ENCODE measurements around the gene PTTG2.

GRCh38 chr4:37970702-37971101 lies 10.5 kb downstream of the PTTG2 start:
- no peak for TF ChIP-seq POLR2A (IDR thresholded peaks at IDR 0.05)
- TF ChIP-seq CTCF (IDR thresholded peaks at IDR 0.05) = peak; percentile 34 to 62 (median 35)
- TF ChIP-seq POLR2AphosphoS5 (IDR thresholded peaks at IDR 0.05) = no peak
